NCI-H524 treated with DMSO at 0.1 percent for 48 hours (cell line): Measurements from ENCODE around the gene CRIM1.

Experiments
- DNase-seq: peaks from one replicate; lab custom pipeline; 2025; lab: John Stamatoyannopoulos, UW

CRIM1 gene

DNA sequence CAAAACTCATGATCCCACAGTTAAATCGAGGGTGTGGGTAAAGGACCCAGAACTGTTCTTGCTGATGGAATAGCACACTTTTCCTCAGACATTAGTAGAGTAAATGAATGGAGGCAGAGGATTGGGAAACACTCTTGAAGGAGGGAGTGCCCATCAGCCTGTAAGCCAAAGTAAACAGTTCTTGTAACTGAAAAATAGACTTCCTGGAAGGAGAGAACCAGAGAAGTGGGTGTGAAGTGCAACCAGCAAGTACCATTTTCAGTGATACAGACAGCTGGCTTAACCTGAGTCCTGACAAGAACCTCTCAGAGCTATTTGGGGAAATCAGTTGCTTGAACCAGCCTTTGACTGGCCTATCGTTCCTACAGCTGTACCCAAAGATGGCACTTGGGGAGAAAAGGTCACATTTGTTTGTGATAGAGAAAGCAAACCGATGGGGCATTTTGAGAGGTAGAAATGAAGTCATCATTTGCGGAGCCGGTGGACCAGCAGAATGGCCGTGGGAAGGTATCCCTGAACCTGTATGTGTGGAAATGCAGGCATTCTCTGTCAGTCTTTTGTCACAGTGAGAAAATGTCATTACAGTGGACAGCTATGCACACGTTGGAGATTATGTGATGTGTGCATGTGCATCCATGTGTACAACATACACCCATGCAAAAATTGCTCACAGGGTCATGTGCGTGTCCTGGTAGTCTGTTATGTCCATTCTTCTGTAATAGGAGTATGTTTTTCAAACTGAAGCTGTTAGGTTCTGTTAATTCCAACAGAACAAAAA lies 17.8 kb downstream of the CRIM1 start:
- DNase-seq, result no peak

DNA sequence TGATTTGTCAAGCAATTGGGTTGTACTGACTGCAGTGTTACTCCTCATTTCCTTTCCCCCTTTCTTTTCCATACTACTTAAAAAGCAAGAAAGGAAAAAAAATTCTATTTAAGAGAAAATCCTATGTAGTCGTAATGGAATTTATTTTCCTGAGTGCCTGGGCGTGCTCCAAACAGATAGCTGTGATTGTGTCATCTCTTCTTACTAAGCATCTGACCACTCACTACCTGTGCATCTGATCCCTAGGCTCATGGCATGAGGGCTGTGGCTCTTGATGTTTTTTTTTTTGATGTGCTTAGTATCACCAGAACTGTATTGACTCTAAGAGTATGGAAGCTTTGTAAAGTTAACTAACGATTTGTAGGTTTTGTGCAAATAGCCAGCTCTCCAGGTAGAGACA lies 19.0 kb downstream of the CRIM1 start:
- DNase-seq, result no peak

DNA sequence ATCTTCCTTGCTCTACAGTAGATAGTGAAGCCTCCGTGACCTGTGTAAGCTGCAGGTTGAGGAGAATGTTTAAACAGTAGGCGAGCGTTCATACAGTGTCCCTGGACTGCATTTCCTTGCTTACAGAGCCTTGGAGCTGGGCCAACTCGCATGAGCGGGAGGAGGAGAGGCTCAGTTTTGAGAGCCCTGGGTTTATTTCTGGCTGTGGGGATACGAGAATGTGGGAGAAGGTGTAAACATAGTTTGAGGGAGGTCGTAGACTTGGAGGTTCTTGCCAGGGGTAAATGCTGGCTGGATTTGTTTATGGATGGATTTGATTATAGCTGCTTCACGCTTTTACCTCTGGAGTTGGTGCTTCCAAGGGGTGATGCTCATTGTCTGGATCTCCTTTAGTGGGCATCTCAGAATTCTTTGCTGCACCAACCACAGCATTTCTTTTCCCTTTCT lies 20.8 kb downstream of the CRIM1 start:
- no peak for DNase-seq

DNA sequence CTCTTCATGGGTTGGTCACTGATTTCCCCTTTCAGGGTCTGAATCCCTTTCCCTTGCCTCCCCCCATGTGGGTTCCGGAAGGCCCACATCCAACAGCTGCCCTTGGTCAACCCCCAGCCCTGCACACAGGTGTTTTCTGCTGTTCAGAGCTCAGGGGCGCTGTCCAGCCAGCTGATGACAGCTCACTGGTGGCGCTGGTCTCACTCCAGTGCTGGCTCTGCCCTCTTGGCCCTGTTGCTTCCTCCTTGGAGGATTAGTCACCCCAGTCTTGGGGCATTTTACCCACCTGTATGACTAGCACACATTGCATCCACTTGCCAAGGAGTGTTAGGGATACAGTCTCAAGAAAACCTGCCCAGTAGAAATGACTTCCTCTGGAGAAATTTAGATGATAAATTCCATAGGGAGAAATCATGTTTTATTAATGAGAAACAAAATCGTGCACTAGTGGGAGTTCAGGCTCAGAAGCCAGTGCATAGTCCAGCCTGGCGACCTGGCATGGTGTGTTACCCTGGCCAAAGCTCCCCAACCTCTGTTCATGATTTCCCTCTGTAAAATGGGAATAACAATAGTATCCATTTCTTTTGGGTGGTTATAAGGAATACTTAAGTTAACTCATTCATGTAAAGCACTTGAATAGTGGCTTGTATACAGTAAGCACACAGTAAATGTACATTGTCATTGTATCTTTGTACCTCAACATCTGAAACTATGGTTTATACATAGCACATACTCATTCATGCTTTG lies 21.6 kb downstream of the CRIM1 start:
- DNase-seq, result no peak

DNA sequence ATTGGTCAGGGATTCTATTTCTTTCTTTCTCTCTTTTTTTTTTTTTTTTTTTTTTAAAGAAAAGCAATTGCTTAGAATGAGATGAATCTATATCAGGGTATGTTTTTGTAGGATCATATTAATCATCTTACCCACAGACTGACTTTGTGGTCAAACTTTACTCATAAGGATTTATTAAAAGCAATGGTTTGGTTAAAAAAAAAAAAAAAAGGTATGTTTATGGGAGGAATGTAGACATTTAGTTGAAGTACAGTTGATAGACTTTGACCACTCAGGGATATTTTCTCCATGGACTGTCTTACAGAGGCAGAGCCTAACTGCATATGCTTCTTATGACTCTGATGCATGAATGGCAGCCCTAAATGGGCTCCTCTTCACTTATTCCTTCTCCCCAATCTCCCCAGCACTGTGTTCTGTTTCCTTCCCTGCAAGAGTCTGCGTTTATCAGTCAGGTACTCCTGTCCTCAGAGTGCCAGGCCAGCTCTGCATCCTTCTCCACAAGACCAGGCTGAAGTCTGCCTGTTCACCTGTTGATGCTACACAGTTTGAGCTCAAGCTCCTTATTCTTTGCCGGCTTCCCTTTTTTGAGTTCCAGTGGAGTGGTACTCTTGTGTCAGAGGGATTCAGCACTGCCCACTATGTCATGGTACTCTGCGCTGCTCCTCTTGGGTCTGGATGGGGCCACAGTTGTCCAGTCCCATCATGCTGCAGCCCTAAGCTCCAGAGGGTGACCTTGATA lies 24.3 kb downstream of the CRIM1 start:
- DNase-seq, result no peak

DNA sequence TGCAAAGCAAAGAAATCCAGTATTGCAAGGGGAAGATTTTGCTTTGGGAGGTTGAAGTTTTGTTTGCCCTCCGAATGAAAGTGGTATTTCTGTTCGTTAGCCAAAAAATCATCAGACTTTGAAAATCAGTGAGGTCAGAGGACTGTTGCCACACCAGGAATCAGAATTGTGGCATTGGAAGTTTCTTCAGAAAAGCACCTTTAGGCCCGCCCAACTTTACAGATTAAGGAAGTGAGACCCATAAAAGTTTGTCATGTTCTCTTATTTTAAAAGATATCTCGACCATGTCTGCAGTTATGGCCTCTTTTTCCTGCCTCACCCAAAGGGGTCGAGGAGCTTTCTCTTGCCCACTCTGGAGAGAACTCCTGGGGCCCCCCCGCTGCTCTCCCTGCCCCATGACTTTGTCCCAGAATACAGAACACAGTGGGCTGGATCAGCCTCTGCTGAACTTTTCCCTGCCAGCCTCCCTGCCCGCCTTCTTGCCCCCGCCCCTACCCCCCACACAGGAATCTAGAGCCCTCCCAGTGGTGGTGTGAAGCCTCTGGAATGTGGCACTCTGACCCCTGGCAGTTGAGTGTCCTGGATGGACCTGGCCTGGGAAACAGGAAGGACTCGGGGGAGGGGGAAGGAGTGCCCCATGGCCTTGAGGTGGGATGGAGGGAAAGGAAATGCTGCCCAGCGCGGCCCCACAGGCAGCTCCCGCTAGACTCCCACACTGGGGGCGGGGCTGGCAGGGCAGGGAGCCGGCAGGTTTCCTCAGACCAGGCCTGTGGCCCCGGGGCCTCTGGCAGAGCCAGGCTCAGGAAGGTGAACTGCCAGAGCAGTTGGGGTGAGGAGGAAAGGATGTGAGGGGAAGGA lies 25.3 kb downstream of the CRIM1 start:
- DNase-seq, result no peak

DNA sequence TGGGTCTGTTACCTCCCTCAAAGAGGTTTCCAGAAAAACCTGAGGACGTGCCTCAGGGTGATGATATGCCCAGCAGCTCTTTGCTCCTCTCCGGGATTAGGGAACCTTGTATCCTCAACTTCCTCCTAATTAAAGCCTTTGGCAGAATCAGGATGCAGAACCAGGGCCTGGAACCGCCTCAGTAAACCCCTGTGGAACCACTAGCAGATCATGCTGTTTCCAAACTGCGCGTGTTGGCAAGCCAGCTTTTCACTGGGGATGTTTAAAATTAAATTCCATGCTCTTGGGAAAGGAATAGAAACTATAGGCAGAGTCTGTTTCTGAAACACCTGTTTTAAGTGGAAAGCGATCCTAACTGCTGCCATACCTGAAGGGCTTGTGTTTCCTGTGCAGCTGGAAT lies 26.4 kb downstream of the CRIM1 start:
- DNase-seq, result no peak

DNA sequence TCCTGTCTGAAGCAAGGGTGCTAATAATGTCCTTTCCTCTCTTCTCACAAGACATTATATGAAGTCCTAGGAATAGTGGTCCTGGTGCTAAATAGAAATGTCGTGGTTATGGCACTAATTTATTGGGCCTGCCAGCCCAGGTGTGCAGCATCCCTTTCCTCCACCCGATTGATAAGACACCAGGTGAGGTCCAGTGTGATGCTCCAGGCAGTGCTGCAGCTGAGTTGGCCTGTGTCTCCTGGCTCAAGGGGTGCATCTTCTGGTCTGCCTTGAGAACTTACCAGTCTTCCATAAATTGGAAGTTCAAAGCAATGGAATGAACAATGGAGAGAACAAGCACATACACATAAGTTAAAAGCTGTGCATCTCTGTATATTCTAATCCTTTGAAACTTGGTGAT lies 26.9 kb downstream of the CRIM1 start:
- DNase-seq, result no peak

DNA sequence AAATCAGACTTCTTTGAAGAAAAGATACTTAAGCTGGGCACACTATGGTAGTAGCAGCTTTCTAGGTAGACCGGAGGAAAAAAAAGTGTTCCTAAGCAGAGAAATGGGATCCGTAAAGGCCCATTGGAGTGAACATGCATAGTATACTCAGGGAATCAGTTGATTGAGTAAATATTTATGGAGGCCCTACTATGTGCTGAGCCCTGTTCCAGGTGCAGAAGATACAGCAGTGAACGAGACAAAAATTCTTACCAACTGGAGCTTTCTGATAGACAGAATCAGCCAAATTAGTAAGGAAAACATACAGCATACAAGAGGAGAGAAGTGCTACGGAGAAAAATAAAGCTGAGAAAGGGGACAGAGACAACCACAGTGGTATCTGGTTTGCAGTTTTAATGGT lies 28.1 kb downstream of the CRIM1 start:
- no peak for DNase-seq

DNA sequence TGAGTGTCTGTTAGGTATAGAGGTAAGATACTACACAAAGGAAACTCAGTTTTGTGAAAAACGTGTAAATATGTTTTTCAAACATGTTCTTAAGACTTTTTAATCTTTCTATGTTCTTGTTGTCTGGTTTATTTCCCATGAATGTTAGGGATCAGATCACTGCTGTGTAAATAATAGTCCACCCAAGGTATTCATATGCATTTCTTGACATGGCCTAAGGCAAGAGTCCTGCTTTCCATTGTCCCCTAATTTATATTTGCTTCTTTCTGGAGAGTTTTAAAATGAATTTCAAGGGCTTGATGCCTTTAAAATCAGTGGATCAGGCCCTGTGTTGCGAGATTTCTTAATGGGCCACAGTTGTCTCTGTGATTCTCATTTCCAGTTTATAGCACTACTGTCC lies 28.9 kb downstream of the CRIM1 start:
- DNase-seq, result no peak

DNA sequence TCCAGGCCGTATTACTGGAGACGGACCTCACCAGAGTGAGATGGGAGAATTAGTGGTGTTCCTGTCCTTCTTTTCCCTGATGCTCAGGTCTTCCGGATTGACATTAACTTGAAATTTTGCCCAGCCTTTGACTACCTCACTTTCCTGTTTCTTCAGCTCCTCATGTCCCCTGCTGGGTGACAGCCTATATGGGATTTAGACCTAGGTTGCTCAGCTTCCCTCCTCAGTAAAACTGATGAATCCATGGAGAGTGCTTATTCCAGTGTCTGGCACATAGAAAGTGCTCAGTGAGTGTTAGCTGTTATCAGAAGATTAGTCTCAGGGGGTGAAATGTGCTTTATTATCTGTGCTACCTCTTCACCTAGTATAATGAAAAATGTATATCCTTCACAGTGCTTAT lies 30.0 kb downstream of the CRIM1 start:
- no peak for DNase-seq

DNA sequence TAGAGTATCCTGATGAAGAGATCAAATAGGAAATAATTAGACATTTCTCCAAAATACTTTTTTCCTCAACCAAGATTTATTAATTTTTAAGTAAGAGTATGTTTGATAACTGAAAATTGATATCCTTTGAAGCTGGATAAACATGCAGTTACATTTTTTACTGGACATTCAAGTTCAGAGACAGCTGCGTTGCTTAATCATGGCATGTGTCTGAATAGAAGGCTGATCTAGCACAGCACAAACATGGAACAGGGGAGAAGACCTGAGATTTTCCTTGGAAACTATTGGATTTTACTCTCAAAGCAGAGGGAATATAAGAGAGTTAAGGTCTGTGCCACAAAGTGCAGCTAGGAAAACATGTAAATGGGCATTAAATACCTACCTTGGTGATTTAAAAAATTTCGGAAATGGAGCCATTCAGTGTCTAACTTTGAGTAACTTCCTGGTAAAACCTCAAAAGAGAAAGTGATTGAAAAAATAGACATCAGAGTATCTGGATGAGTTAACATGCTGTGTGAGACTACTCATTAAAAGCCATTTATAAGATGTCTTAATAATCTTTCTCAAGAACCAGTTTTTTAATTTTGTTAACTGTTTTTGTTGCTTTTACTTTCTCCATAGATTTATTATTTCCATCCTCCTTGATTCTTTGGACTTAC lies 31.8 kb downstream of the CRIM1 start:
- DNase-seq, result no peak

DNA sequence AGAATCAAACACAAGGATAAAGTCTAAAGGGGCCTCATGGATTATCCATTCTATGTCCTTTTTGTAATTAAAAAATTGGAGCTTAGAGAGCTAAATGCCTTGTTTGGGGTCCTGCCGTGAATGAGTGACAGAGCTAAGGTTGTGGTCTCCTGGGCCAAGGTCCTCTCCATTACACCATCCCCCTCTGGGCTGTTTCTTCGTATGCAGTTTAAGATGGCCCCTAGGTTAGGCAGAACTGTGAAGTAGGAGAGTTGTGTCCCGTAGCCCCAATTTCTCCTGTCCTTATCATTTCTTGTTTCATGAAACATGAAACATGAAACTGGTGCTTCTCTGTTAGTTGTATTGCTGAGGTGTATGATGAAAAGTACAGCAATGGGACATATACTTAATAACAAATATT lies 32.9 kb downstream of the CRIM1 start:
- DNase-seq, result no peak

DNA sequence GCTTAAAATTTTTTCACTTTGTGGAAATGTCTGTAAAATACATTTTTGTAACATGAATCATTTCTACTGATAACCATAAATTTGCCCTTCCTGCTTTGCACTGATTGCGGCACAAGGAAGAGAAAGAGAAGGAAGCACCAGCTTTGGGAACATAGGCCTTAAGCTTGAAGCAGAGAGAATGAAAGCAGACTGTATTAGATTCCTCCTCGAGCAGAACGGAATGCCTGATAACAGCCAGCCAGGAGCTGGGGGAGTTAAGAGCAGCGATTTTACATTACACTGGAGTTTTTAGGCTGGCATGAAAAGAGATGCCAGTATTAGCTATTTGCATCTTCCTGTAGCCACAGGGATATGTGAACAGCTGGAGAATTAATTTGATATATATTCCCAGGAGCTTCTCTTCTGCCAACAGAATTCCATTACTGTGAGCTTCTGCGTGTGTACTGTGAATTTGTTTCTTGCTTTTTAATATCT lies 33.5 kb downstream of the CRIM1 start:
- DNase-seq, result no peak

DNA sequence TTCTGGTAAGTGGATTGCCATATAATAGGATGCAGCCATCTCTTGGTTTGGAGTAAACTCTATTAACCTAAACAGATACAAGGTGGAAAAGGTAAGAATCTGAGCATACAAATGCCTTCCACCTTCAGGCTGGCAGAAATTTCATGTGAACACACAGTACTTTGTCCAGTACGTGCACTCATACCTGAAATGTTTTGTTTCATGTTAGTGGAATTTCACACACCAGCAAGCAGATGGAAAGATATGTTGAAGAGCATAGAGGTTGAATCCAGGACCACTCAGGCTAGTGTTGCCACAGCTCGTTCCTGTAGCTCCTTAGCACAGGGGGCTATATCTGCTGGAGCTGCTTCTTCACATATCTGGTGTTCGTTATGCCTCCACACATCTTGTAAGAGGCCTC lies 34.0 kb downstream of the CRIM1 start:
- DNase-seq, result no peak

DNA sequence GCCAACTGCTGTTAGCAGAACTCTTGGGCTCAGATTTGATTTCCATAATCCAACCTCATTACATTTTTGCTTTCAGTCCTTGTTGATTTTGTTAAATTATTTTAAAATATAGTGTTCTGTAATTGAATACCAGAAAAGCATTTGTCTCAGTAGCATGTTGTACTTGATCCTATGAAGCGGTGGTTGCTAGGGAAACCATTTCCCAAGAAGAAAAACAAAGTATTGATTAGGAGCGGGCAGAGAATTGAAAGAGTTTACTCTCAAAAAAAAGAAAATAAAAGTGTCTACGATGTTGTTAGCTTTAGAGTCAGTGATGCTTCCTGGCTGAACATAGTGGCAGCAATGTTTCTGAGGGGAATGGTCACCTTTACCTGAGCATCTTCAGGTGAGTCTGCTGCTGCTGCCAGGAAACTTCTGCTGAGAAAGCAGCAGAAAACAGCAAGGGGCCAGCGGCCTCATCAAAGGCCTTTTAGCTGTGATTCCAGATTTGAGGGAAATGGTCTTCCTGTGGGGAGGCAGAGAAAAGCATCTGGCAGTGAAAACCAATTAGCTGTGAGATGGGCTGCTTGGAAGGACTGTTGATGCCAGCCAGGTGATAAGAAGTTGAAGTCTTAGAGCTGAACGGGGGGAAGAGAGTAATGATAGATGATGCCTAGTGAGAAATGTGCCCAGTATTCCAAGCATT lies 37.1 kb downstream of the CRIM1 start:
- no peak for DNase-seq

DNA sequence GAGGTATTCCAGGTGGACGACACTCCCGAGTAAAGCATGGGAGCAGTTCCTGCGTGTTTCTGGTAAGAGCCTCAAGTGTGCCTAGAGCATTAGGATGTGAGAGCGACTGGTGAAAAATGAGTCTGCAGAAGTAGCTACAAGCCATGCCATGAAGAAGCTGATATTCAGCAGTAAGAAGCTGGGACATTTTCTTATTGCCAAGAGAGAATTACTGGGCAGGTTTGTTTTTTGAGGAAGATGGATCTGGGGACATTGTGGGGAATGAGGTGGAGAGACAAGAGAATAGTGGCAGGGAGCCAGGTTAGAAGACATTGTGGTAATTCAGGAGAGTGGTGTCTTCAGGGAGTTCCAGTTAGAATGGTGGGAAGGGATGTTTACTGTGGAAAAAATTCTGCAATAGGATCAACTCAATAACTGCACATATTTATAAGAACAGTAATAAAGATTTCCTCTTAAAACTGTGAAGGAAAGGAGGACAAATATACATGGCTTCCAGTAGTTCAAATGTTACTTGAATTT lies 38.2 kb downstream of the CRIM1 start:
- DNase-seq, result no peak

DNA sequence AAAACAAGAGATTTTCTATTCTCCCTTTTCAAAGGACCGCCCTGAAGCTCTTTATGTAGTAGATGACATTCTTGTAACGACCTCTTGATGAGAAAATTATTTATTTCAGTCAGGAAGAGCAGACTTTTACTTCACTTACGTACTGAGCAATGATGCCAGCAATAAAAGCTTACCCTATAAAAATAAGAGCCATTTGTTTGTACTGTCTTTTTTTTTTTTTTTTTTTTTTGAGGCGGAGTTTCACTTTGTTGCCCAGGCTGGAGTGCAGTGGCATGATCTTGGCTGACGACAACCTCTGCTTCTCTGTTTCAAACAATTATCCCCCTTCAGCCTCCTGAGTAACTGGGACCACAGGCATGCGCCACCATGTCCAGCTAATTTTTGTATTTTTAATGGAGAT lies 39.2 kb downstream of the CRIM1 start:
- DNase-seq, result no peak

DNA sequence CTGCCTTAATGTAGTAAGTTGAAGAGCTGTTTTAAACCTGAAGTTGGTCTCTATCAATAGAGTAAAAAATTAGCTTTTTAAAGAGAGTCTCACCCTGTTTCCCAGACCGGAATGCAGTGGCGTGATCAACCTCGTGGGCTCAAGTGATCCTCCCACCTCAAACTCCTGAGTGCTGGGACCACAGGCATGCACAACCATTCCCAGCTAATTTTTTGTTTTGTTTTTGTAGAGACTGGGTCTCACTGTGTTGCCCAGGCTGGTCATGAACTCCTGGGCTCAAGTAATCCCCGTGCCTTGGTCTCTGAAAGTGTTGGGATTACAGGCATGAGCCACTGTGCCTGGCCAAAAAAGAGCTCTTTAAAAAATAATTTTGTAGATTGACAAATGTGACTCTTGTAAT lies 40.3 kb downstream of the CRIM1 start:
- no peak for DNase-seq

DNA sequence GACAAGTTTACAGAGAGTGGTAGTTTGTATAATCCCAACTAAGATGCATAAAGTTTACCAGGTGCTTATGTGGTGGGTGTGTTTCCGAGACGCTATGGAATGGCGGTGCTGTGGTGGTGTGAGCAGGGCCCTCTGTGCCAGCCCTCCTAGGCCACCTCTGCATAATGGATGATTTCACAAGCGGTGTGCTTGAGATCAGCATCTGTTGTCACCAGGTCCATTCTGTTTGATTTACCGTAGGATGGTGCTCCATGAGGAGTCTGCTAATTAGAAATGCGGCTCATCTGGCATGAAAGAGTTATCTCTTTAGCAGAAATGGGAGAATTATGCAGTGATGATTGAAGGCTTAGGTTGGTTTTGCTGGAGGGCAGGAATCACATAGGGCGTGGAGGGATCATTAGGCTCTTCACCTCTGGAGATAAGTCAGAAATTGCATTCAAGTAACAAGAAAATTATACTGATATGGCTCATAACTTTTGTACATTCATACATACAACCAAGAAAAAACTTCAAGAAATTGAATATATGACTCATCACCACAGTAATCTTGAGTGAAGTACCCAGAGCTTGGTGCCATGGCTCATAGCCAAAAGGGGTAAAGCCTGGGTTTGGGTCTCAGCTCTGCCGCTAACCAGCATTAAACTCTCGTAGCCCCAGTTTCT lies 41.4 kb downstream of the CRIM1 start:
- DNase-seq, result no peak
